HG02884 (cell line): ENCODE measurements around the gene RSAD1.
"Not testable (repeated sequence)": the region's sequence is repeated elsewhere in the genome, so short reads cannot be mapped to it uniquely, and the experiment has no call there.

Experiments
- ATAC-seq: cut with Tn5 transposase; IDR thresholded peaks from one replicate; pipeline ENCODE4 v1.9.1; 2021; ENCODE audit warnings: mild to moderate bottlenecking, moderate library complexity; ENCODE audit not compliant: unreplicated experiment

Gene RSAD1

DNA sequence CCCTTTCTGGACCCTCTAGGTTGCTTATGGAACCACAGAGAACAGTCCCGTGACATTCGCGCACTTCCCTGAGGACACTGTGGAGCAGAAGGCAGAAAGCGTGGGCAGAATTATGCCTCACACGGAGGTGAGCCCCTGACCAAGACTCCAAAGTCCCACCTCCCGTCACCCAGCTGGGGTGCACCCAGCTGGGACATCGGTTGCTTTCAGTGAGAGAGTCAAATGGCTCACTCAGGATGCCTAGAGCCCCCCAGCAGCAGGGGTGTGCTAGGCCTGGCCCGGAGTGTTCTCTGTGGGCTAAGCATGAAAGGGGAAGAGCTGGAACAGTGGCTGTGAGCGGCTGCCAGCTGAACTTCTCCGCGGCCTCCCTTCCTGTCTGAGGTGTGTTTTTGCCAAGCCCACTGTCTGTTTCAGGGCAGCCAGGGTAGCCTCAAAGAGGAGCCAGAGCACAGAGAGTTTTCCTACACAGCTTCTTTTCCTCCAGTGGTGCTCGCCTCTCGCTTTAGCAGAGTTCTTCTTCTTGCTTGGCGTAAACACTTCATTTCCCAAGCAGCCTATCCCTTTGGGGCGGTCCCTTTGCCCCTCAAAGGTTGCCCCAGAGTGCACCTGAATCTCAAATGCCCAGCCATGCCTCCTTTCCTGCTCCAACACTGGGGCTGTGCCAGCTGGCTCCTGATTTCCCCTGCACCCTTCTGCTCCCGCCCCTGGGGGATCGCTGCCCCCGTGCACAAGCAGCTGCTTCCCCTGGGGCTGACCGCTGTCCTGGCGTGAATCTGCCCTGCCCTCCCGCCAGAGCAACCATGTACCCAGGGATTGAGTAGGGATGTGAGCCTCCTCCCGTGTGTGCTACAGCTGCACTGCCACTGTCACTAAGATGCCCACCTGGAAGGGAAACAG lies 7.4 kb upstream of the RSAD1 start:
- ATAC-seq, result no peak

DNA sequence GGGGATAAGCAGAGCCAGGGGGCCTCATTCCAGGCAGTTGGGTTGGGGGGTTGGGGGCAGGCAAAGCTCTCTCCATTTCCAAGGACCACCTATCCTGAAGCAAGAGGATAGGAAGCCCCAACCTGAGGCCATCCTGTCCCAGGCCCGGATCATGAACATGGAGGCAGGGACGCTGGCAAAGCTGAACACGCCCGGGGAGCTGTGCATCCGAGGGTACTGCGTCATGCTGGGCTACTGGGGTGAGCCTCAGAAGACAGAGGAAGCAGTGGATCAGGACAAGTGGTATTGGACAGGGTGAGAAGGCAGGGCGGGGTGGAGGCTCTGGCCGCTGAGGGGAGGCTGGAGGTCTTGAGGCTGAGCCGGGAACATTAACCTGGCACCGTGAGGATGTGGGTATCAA lies 6.4 kb upstream of the RSAD1 start:
- no peak for ATAC-seq

DNA sequence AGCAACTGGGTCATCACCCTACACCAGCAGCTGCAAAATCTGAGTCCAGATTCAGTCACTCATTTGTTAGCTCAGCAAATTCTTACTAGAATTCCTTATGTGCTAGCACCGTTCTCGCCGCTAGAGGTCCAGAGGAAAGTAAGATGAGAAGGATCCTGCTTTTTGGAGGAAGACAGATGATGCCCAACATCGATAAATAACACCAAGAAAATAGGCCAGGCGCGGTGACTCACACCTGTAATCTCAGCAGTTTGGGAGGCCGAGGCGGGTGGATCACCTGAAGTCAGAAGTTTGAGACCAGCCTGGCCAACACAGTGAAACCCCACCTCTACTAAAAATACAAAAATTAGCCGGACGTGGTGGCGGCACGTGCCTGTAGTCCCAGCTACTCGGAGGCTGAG lies 5.9 kb upstream of the RSAD1 start:
- ATAC-seq, result not testable (repeated sequence)

DNA sequence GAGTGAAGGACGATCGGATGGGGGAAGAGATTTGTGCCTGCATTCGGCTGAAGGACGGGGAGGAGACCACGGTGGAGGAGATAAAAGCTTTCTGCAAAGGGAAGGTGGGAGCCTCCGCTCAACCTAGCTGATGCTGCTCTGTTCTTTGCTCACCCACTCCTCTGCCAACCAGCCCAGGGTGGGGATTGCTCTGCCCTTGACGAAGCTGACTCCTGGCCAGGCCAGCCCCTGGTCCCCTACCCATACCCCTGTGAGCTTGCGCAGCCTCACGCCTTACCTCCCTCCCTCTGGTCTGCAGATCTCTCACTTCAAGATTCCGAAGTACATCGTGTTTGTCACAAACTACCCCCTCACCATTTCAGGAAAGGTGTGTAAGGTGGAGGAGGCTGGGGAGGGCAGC lies 4.8 kb upstream of the RSAD1 start:
- ATAC-seq, result no peak

GRCh38 chr17:50474523-50474922 lies 4.1 kb upstream of the RSAD1 start:
- no peak for ATAC-seq

GRCh38 chr17:50475362-50475761 lies 3.3 kb upstream of the RSAD1 start:
- no peak for ATAC-seq

DNA sequence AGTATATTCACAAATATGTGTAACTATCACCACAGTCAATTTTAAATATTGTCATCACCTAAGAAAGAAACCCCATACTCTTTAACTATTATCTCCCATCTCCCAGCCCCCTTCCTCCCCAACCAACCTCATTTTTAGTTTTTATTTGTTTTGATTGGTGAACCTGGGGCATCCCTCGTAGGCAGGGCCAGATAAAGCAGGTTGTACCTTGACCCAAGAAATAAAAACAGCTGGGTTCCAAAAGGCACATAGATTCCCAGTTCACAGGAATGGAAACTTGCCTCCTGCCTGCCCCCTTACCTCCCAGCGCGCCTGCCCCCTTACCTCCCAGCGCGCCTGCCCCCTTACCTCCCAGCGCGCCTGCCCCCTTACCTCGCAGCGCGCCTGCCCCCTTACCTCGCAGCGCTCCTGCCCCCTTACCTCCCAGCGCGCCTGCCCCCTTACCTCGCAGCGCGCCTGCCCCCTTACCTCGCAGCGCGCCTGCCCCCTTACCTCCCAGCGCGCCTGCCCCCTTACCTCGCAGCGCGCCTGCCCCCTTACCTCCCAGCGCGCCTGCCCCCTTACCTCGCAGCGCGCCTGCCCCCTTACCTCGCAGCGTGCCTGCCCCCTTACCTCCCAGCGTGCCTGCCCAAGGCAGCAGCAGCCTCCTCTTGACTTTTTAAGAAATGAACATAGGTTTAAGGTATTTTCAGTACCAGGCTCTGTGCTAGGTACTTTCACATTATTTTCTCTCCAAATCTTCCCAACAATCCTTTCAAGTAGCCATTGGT lies 2.7 kb upstream of the RSAD1 start:
- ATAC-seq, result not testable (repeated sequence)

DNA sequence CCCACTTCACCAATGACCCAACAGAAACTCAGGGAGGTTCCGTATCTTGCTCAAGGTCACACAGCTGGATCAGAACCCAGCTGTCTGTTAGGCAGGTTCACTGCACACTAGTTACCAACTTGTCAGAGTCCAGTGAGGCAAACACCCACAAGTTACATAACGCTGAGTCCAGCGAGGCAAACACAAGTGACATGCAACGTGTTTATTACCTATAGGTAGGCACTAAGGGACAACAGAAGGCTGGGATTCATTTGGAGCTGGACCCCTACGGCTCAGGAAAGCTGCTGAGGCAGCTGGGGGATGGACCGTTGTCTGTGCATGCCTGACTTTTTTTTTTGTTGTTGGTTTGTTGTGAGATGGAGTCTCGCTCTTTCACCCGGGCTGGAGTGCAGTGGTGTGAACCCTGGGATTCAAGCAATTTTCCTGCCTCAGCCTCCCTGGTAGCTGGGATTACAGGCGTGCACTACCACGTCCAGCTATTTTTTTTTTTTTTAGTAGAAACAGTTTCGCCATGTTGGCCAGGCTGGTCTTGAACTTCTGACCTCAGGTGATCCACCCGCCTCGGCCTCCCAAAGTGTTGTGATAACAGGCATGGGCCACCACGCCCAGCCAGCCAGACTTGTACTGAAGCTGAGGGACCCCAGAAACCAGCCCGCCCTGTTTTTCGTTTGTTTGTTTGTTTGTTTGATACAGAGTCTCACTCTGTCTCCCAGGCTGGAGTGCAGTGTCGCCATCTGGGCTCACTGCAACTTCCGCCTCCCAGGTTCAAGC lies 1.9 kb upstream of the RSAD1 start:
- no peak for ATAC-seq

DNA sequence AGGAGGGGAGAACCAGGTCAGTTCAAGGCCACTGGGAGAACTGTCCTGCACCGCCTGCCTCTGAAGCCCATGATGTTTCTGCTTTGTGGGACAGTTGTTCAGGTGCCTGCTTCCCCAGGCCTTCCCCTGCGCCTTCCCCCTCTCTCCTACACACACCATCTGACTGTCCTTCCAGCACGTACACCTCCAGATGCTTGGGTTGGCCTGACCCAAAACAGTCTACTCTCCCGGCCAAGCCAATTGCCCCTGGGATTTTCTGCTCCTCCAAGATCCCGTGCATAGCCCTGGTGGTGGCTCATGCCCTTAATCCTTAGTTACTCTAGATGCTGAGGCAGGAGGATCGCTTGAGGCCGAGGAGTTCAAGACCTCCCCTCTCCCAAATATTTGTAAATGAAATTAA lies 684 bp upstream of the RSAD1 start:
- ATAC-seq, result no peak

- no peak for ATAC-seq
Observed at GRCh38 chr17:50479522-50480141, 972 bp downstream of the RSAD1 start.

GRCh38 chr17:50480142-50480764 lies 1.6 kb downstream of the RSAD1 start:
- ATAC-seq, result no peak

DNA sequence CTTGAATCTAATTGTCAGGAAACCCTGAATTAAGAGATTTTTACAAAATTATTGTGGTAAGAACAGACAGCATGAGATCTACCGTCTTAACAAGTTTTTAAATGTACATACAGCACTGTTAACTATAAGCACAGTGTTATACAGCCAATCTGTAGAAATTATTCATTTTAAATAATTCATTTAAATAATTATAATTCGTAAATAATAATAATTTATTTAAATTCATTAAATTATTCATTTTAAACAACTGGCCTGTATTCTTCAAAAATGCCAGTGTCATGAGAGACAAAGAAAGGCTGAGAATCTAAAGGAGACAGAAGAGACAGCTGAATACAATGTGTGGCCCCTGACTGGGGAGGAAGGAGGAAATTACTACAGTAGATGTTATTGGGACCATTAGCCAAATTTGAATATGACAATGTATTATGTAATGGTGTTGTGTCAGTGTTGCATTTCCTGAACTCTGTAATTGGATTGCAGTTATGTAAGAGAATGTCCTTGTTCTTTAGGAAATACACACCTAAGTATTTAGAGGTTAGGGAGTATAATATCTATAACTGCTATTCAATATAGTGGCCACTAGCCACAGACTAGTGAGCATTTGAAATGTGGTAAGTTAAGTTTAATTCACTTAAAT lies 2.3 kb downstream of the RSAD1 start:
- ATAC-seq, result no peak

GRCh38 chr17:50481648-50482047 lies 3.0 kb downstream of the RSAD1 start:
- no peak for ATAC-seq

DNA sequence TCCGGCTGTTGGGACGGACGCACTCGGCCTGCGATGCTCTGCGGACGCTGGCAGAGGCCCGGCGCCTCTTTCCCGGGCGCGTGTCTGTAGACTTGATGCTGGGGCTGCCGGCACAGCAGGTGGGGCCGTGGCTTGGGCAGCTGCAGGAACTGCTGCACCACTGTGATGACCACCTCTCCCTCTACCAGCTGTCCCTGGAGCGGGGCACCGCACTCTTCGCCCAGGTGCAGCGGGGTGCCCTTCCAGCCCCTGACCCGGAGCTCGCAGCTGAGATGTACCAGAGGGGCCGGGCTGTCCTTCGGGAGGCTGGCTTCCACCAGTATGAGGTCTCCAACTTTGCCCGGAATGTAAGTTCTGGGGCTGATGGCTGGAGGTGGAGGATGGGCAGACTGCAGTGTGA lies 3.5 kb downstream of the RSAD1 start:
- no peak for ATAC-seq

GRCh38 chr17:50482516-50482915 lies 3.9 kb downstream of the RSAD1 start:
- ATAC-seq, result no peak

DNA sequence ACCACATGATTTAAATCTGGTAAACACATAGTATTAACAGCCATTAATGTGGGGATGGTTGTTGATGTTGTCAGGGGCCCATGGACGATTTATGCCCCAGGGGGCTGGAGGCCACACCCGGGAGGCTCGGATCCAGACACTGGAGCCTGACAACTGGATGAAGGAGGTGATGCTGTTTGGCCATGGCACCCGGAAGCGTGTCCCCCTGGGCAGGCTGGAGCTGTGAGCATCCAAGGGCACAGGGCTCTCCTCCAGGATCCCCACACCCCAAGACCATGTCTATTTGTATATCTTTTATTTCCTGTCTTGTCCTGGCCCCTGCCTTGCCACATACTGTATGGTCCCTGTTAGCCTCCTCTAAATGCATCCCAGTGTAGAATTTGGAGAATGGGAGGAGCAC lies 4.6 kb downstream of the RSAD1 start:
- no peak for ATAC-seq

- ATAC-seq, result no peak
Observed at GRCh38 chr17:50484386-50485155, 5.9 kb downstream of the RSAD1 start.

- no peak for ATAC-seq
Observed at GRCh38 chr17:50487213-50488096, 8.8 kb downstream of the RSAD1 start.
